ENCODE data around the gene PEMT. TPM values are rescaled to one million over a fixed set of nuclear protein-coding genes. Genes with fewer than 3 reads are reported as not detected.

PEMT gene
- total RNA-seq, 4 donors from 2014 or later, result 3.2 to 10.2 (median 7.1) TPM

- TF ChIP-seq POLR2A (IDR thresholded peaks at IDR 0.05) (no peak), POLR2AphosphoS5 (IDR thresholded peaks at IDR 0.05) (no peak), EP300 (IDR thresholded peaks at IDR 0.05; ENCODE audit: low read depth) (no peak)
- TF ChIP-seq, protein P1, sequence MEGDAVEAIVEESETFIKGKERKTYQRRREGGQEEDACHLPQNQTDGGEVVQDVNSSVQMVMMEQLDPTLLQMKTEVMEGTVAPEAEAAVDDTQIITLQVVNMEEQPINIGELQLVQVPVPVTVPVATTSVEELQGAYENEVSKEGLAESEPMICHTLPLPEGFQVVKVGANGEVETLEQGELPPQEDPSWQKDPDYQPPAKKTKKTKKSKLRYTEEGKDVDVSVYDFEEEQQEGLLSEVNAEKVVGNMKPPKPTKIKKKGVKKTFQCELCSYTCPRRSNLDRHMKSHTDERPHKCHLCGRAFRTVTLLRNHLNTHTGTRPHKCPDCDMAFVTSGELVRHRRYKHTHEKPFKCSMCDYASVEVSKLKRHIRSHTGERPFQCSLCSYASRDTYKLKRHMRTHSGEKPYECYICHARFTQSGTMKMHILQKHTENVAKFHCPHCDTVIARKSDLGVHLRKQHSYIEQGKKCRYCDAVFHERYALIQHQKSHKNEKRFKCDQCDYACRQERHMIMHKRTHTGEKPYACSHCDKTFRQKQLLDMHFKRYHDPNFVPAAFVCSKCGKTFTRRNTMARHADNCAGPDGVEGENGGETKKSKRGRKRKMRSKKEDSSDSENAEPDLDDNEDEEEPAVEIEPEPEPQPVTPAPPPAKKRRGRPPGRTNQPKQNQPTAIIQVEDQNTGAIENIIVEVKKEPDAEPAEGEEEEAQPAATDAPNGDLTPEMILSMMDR (IDR thresholded peaks at IDR 0.05), result no peak
- Histone ChIP-seq H3K4me1 (no peaks in the 10 kb centered on the region), H3K36me3 (no peaks in the 10 kb centered on the region), H3K9me3 (no peaks in the 10 kb centered on the region), H3K27ac (no peak overlapping the region), H3K4me3 (no peak overlapping the region), H3K27me3 (no peaks in the 10 kb centered on the region)
- intact Hi-C loops (cut with DNase I; ENCODE audit: low total_unique reads) (loop anchor here (10.0 kb wide), 1 partner anchor 120 kb away; no protein-coding TSS in a partner anchor), in situ Hi-C loops (cut with MboI; ENCODE audit: low pct_ligation_motif_present in 1 of 4, low pct_unique_long_range_greater_than_20kb in 1 of 4, low sequenced_read_pairs in 3 of 4) (no loop called here)
- DNase-seq, result no peak
- WGBS, 2 donors (ENCODE audit: low coverage in 1 of 2), result 92 to 95% methylated on average over 6 to 15 of the region's 21 CpGs
Observed at GRCh38 chr17:17514993-17515933, 76.2 kb downstream of the PEMT start.

DNA sequence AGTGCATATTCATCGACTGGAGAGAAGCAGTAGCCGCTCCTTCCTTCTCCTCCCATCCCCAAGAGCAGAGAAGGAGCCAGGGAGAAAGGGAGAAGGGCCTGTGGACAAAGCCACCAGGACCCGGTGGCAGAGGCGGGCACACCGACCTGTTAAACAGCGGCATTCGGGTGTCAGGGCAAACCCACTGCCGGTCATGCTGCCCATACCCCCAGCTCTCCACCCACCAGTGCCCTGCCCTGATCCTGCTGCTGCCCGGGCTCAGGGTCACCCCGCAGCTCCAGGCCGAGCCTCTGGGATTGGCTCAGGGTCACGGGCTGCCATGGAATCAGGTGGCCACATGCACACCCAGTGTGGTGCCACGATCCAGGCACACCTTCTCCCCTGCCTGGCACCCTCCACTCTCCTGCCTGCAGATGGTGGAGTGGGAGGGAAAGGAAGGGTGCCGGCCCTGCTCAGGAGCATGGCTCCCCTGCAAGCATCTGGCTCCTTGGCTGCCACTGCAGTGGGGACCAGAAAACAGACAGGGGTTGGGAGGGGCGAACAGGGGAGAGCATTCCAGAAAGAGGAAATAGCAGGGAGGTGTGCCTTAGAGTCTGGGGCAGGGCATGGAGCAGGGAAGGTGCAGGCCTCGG is 77.0 kb downstream of the PEMT start:
- Histone ChIP-seq H3K9me3 (no peaks in the 10 kb centered on the region), H3K4me1 (no peaks in the 10 kb centered on the region), H3K4me3 (no peak overlapping the region), H3K36me3 (no peaks in the 10 kb centered on the region), H3K27me3 (no peaks in the 10 kb centered on the region), H3K27ac (no peak overlapping the region)
- TF ChIP-seq EP300 (IDR thresholded peaks at IDR 0.05; ENCODE audit: low read depth) (no peak), POLR2AphosphoS5 (IDR thresholded peaks at IDR 0.05) (no peak), POLR2A (IDR thresholded peaks at IDR 0.05) (no peak)
- TF ChIP-seq, protein P1 (IDR thresholded peaks at IDR 0.05), result no peak
- in situ Hi-C loops (cut with MboI; ENCODE audit: low pct_ligation_motif_present in 1 of 4, low pct_unique_long_range_greater_than_20kb in 1 of 4, low sequenced_read_pairs in 3 of 4), result no loop called here
- no peak for DNase-seq
- intact Hi-C loops (cut with DNase I; ENCODE audit: low total_unique reads), result loop anchor here (10.0 kb wide), 1 partner anchor 120 kb away; no protein-coding TSS in a partner anchor
- 80 to 90% methylated on average over 1 to 16 of the region's 16 CpGs for WGBS, 2 donors (ENCODE audit: low coverage in 1 of 2)

DNA sequence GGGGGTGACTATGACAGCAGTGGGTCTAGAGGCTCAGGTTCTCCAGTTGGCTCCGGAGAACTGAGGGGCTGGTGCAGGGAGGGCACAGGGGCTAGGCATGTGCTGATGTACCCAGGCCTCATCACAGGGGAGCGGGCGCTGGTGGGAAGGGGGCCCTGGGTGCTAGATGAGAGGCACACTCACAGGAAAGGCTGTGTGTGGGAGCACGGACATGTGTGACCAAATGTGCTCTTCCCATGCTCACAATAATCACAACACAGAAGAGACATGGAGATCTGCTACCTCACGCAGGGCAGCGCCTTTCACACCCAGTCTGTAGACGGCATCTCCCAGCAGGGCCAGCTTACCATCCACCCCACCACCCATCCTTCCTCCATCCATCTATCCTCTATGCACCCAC is 77.9 kb downstream of the PEMT start:
- Histone ChIP-seq H3K4me3 (no peak overlapping the region), H3K27ac (no peak overlapping the region), H3K27me3 (no peaks in the 10 kb centered on the region), H3K36me3 (no peaks in the 10 kb centered on the region), H3K9me3 (no peaks in the 10 kb centered on the region), H3K4me1 (no peaks in the 10 kb centered on the region)
- TF ChIP-seq EP300 (IDR thresholded peaks at IDR 0.05; ENCODE audit: low read depth) (no peak), POLR2A (IDR thresholded peaks at IDR 0.05) (no peak), POLR2AphosphoS5 (IDR thresholded peaks at IDR 0.05) (no peak)
- TF ChIP-seq, protein P1 (IDR thresholded peaks at IDR 0.05), result no peak
- in situ Hi-C loops (cut with MboI; ENCODE audit: low pct_ligation_motif_present in 1 of 4, low pct_unique_long_range_greater_than_20kb in 1 of 4, low sequenced_read_pairs in 3 of 4), result no loop called here
- intact Hi-C loops (cut with DNase I; ENCODE audit: low total_unique reads), result loop anchor here (10.0 kb wide), 1 partner anchor 121 kb away; no protein-coding TSS in a partner anchor
- no peak for DNase-seq
- WGBS, 2 donors (ENCODE audit: low coverage in 1 of 2), result 93 to 100% methylated on average over 1 to 7 of the region's 7 CpGs

- in situ Hi-C loops (cut with MboI; ENCODE audit: low pct_ligation_motif_present in 1 of 4, low pct_unique_long_range_greater_than_20kb in 1 of 4, low sequenced_read_pairs in 3 of 4), result no loop called here
- intact Hi-C loops (cut with DNase I; ENCODE audit: low total_unique reads), result loop anchor here (10.0 kb wide), 1 partner anchor 122 kb away; no protein-coding TSS in a partner anchor
- 95% methylated on average over 5 of the region's 5 CpGs; no CpG with 5 or more reads in 1 of the 2 donors for WGBS, 2 donors (ENCODE audit: low coverage in 1 of 2)
Observed at GRCh38 chr17:17512866-17513265, 78.6 kb downstream of the PEMT start.

More at GRCh38 chr17:17512866-17513265, 78.6 kb downstream of the PEMT start:
- TF ChIP-seq POLR2AphosphoS5 (IDR thresholded peaks at IDR 0.05), result no peak
- TF ChIP-seq, protein P1 (IDR thresholded peaks at IDR 0.05), result no peak
- H3K4me3 ChIP-seq, result no peak overlapping the region
- H3K27ac ChIP-seq, result no peak overlapping the region
- no peaks in the 10 kb centered on the region for H3K9me3 ChIP-seq
- no peaks in the 10 kb centered on the region for H3K4me1 ChIP-seq
- no peaks in the 10 kb centered on the region for H3K27me3 ChIP-seq
- H3K36me3 ChIP-seq, result no peaks in the 10 kb centered on the region
- no peak for DNase-seq

Data from transverse colon (tissue), 4 donors.